HG02623 (cell line): ENCODE results near the gene HELLS.
A peak's percentile ranks its signal among the peaks of the same experiment; 100 is the strongest.
"Not testable (repeated sequence)": the region's sequence is repeated elsewhere in the genome, so short reads cannot be mapped to it uniquely, and the experiment has no call there.

Source experiments
- ATAC-seq: cut with Tn5 transposase; IDR thresholded peaks from one replicate; pipeline ENCODE4 v1.9.1; 2021; ENCODE audit warnings: moderate library complexity; ENCODE audit not compliant: unreplicated experiment

HELLS gene

DNA sequence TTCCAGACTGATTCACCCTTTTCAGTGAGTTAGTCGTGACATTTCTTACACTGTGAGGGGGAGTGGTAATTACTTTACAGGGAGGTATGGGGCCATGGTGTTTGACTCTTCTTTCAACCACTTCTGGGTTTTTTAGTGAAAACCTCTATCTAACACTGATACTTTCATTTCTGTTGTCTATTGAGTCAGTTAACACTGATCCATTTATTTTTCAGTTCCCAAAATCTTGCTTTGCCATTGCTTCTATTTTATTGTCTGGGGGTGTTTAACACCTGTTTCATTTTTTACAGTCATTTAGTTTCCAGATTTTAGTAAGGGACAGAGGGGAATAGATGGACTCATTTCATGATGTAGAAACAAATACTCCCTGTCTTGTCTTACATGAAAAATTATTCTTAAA lies 61.5 kb downstream of the HELLS start:
- peak; percentile 82 for ATAC-seq

GRCh38 chr10:94608559-94608958 lies 63.0 kb downstream of the HELLS start:
- ATAC-seq = no peak

DNA sequence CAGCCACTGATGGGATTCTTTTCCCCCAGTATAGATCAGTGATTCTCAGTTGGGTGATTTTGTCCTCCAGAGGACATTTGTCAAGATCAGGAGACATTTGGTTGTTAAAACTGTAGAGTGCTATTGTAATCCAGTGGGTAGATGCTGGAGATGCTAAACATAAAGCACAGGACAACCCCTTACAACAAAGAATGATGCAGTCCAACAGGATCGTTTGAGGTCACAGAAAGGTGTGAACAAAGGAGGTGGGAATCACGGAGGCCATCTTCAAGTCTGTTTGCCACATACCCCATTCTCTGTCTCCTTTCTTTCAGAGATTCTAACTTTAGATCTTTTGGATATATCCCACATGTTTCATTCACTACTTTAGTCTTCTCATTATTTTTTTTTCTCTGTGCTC lies 69.0 kb downstream of the HELLS start:
- ATAC-seq = no peak

DNA sequence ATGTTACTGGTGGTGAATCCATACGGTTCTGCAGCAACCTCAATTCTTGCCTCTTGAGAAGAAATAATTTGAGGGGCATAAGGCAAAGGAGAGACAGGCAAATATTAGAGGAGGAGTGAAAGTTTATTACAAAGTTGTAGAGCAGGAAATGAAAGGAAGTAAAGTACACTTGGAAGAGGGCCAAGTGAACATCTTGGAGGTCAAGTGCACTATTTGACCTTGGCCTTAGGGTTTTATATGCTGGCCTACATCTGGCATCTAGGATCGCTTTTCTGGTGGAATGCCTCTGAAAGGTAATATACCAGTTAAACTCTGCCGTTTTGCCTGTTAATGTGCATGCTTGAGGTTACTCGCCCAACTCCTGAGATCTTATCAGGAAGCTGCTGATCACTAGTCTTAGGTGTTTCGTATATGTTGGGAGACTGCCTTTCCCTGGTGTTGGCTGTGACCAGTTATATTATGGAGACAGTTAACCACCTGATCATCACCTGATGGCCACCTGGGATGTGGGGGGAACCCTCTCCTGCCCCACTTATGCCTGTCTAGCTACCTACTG lies 71.9 kb downstream of the HELLS start:
- ATAC-seq = no peak

- no peak for ATAC-seq
These were observed 77.1 kb downstream of the HELLS start for GRCh38 chr10:94622666-94623205.

DNA sequence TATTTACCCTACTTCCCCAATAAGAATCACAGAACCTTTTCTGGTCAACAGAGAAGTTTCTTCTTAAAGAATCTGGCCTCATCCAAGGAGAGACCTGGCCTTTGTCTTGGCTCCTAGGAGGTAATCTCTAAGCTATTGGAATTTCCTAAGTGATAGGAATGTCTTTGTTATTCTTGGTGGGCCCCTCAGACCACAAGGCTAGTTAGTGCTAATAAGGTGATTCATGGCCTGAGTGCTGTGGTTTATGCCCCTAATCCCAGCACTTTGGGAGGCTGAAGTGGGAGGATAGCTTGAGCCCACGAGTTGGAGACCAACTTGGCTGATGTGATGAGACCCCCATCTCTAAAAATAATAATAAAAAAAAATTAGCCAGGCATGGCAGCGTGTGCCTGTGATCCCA lies 78.0 kb downstream of the HELLS start:
- no peak for ATAC-seq

- no peak for ATAC-seq
These were observed 80.9 kb downstream of the HELLS start for GRCh38 chr10:94626476-94626875.

GRCh38 chr10:94627511-94627910 lies 81.9 kb downstream of the HELLS start:
- no peak for ATAC-seq

DNA sequence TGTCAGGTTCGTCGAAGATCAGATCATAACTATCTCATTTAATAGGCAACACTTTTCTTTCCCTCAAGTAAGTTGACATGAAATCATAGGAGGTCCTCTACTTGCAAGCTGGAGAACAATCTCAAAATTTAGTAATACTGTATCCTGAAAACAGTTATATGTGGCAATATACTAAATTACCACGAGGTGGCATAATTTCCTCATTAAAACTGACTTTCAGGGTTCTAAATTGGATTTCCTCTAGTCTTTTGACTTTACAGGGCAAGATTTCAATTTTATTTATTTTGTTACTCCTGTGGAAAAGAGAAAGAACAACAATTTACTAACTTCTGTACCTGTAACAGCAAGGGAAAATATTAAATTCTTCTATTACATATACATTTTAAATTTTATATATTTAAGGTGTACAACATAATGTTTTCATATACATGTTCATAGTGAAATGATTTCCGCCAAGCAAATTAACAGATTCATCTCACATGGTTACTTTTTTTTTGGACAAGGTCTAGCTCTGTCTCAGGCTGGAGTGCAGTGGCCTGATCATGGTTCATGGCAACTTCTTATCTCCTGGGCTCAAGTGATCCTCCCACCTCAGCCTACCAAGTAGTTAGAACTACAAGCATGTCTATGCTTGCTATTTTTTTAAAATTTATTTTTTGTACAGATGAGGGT lies 84.6 kb downstream of the HELLS start:
- no peak for ATAC-seq

- no peak for ATAC-seq
These were observed 85.7 kb downstream of the HELLS start for GRCh38 chr10:94631077-94631875.

GRCh38 chr10:94632954-94633353 lies 87.4 kb downstream of the HELLS start:
- ATAC-seq = no peak

- ATAC-seq = not testable (repeated sequence)
These were observed 92.5 kb downstream of the HELLS start for GRCh38 chr10:94638097-94638496.

GRCh38 chr10:94639902-94640301 lies 94.3 kb downstream of the HELLS start:
- no peak for ATAC-seq

DNA sequence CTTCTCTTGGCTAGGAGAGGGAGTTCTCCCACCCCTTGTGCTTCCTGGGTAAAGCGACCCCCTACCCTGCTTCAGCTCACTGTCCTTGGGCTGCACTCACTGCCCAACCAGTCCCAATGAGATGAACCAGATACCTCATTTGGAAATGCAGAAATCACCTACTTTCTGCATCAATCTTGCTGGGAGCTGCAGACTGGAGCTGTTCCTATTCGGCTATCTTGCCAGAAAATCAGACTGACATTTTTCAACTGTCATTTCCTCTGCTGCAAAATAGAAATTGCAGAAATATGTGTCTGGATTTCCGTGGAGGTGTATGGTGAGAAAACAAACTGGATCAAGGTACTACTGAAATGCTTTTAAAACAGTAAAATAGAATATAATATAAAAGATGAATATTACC lies 95.0 kb downstream of the HELLS start:
- ATAC-seq = no peak

GRCh38 chr10:94641480-94641879 lies 95.9 kb downstream of the HELLS start:
- no peak for ATAC-seq

GRCh38 chr10:94644352-94644751 lies 98.8 kb downstream of the HELLS start:
- ATAC-seq = no peak

GRCh38 chr10:94645285-94645684 lies 99.7 kb downstream of the HELLS start:
- ATAC-seq = peak; percentile 61
